Measurements from ENCODE around the gene NID1.

Gene NID1

GRCh38 chr1:235954306-235955283 lies 110.3 kb downstream of the NID1 start:
- DNase-seq, result peak; percentile 52 to 81

- no peak for DNase-seq
These were observed 111.1 kb downstream of the NID1 start for GRCh38 chr1:235953801-235954200.

- peak in 1 of 2 donors; percentile 16 for DNase-seq
These were observed 111.8 kb downstream of the NID1 start for GRCh38 chr1:235952950-235953615.

- no peak for DNase-seq
These were observed 113.2 kb downstream of the NID1 start for GRCh38 chr1:235951661-235952060.

- no peak for DNase-seq
These were observed 114.6 kb downstream of the NID1 start for GRCh38 chr1:235950318-235950717.

- no peak for DNase-seq
These were observed 116.0 kb downstream of the NID1 start for GRCh38 chr1:235948774-235949427.

DNA sequence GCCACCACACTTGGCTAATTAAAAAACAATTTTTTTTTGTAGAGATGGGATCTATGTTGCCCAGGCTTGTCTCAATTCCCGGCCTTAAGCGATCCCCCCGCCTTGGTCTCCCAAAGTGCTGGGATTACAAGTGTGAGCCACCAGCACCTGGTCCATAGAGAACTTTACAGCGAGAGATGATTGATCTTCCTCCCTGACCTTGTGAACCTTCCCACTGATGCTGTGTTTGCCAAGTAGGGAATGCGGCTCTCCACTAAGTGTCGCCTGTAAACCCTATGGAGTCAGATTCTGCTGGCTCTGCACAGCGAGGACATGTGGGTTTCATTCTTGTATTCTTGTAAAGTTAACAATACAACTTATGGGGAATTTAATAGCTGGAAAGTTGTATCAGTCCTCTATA lies 116.9 kb downstream of the NID1 start:
- DNase-seq, result no peak

DNA sequence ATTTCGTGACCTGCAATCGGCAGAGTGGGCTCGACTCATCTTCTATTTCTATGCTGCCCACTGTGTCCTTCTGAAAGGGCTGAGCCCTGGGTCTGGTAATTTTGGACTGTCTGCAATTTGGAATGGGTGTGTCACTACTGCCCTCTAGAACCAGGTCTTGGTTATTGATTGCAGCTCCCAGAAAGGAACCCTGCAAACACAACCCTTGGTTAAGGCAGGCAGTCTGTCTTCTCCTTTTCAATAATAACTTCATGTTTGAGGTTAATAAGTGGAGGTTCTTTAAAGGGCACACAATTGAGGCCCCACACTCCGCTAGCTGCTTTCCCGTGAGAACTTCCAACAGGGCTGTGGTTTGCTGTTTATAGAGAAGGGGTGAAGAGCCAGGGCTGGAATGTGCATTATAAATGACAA lies 118.3 kb downstream of the NID1 start:
- peak in 1 of 2 donors; percentile 32 for DNase-seq

DNA sequence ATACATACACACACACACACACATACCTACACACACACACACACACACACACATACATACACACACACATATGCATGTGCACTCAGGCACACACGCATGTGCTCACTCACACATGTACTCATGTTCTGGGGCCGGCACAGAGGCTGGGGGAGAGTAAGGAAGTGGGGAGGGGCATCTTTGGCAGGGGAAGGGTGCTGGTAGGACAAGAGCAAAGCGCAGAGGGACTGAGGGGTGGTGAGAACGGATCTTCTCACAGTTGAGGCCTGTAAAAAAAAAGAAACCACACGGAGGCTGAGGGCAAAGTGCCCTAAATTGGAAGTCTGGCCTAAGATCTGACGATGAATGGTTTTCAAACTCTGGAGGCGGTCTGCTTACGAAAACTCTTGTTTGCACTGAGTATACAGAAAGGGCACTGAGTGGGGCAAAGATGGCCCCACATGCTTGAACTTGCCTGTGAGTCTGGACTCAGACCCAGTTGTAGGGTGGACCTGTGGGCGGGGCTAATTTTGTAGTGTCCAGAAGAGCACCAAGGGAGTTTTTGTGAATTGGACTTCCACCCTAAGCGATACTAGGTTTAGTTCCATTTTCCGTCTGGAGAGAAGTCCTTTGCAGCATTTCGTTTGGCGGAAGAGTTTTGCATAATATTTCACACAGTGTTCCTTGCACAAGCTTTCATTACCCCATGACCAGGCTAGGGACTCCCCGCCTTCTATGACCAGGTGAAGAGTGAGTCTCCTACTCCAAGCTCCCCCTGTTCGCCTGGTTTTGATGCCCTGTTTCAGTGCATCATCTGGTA lies 118.9 kb downstream of the NID1 start:
- DNase-seq, result peak; percentile 21 to 71

DNA sequence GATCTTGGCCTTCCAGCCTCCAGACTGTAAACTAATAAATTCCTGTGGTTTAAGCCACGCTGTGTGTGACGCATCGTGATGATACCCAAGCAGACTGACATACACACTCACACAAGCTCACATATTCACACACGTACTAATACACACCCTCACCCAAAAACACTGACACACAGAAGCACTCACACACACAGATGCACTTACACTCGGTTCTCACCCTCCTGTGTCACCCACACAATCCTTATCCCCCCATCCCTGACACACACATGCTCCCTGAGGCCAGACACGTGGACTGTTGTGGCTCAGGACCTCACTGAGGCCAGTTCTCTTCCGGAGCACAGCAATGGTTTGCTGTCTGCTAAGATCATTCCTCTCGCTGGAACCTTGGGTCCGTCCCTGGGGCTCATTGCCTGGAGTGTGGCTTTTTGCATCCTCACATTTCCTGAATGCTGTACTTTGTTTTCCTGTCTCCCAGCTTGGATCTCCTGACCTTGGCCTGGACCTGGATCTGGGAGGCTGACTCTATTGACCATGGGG lies 121.2 kb downstream of the NID1 start:
- DNase-seq, result no peak

DNA sequence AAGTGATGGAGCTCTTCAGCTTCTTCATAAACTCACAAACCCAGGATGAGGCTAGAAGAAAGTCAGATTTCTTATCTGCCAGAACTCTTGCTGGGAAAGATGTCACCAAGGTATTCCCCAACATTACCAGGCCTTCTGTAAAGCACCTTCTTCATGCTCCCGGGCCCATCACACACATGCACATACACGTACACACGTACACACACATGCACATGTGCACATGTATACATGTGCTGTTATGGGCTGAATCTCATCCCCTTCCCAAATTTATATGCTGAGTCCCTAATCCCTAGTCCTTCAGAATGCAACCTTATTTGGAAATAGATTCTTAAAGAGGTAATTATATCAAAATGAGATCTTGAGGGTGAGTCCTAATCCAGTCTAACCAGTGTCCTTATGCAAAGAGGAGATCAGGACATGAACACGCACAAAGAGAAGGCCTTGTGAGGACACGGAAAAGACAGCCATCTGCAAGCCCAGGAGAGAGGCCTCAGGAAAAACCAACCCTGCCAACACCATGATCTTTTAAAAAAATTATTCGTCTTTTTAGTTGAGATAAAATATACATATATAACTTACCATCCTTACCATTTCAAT lies 121.8 kb downstream of the NID1 start:
- no peak for DNase-seq

- DNase-seq, result no peak
These were observed 122.3 kb downstream of the NID1 start for GRCh38 chr1:235942625-235942934.

GRCh38 chr1:235941876-235942624 lies 122.8 kb downstream of the NID1 start:
- no peak for DNase-seq

- DNase-seq, result peak in 1 of 2 donors; percentile 60
These were observed 124.6 kb downstream of the NID1 start for GRCh38 chr1:235940285-235940684.

DNA sequence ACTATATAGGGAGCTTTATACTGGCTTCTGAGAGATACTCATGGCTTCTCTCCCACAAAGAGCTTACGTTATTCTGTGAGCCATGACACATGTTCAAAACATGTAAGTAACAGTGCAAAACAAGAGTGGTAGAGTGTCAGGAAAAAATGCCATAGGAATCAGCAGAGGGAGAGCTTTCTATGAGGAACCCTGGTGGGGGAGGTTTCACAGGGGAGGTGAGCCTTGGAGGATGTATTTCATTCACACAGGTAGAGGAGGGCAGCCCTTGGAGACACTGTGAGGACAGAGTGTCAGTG lies 125.5 kb downstream of the NID1 start:
- no peak for DNase-seq

- peak; percentile 34 to 38 for DNase-seq
These were observed 126.0 kb downstream of the NID1 start for GRCh38 chr1:235938709-235939479.

GRCh38 chr1:235937123-235937522 lies 127.8 kb downstream of the NID1 start:
- no peak for DNase-seq

DNA sequence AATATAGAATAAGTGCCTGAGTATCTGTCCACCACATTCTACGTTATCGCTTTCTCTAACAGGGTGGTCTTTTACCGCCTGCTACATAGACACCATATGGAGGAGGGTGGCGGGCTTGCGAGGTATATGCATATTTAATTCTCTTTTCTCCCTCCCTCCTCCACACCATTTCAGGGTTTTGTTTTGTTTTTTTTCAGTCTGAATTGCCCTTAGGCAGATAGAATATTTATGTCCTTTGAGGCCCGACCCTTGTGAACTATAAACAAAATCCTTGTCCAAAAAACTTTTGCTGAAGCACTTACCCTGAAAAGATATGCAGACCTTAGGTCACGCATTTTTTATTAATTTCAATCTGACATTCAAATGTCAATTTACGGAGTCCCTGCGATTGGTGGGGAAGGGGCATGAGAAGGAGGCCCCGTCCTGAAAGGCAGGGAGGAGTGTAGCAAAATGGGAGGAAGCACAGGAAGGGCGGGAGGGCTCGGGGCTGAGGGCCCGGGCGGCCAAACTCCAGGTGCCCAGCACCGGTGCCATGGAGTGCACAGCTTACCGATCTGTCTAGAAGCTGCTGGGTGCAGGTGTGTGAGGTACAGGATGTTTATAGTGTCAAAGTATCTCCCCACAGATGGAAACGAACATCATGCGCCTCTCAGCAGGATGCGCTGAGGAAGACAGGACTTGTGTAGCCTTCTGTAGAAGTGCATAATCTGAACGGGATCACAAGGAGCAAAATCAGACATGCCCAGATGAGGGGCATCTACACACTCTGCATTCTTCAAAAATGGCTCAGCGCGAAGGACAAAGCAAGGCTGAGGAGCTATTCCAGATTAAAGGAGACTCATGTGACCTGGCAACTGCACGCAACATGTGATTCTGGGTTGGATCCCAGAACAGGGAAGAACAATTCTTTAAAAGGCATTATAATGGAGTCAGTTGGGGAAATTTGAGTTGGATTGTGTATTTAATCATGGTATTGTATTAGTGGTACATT lies 129.4 kb downstream of the NID1 start:
- DNase-seq, result no peak

DNA sequence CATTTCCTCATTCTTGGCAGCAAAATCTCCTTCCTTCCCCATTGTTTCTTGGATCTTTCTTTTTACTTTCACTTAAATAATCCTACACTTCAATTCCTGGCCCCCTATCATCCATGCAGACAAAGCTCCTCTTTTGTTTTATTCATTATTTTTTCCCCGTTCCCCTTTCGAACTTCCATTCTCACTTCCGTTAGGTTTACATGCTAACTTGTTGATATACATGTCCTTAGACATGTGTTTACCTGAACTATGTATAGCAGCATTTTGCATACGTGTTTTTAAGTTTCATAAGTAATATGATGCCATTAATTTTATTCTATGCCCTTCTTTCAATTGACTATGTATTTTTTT lies 131.1 kb downstream of the NID1 start:
- no peak for DNase-seq
